ENCODE data around the gene SPATA46. TPM values are rescaled to one million over a fixed set of nuclear protein-coding genes. Genes with fewer than 3 reads are reported as not detected.

SPATA46 gene
- total and polyA plus RNA-seq, 12 donors: not detected

DNA sequence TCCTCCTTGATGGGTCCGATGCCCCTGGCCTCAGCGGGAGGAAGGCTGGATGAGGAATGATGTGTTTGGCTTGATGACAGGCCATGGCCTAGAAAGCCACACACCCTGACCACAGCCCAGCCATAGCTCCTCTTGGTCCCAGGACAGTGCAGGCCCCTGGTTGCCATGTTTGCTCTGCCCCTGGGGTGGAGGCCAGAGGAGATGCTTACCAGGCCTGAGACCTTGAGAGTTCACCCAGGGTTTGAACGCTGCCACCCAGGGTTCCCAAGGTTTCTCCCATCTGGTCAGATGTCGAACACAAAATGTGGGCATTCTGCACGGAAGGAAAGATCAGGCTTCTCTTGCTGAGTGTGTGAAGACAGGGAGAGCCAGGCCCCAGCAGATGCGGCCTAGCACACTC, 7.5 kb upstream of the SPATA46 start:
- peak in 1 of 7 donors; percentile 28 for DNase-seq
- no peaks in the 10 kb centered on the region for H3K27me3 ChIP-seq
- TF ChIP-seq, protein P1, sequence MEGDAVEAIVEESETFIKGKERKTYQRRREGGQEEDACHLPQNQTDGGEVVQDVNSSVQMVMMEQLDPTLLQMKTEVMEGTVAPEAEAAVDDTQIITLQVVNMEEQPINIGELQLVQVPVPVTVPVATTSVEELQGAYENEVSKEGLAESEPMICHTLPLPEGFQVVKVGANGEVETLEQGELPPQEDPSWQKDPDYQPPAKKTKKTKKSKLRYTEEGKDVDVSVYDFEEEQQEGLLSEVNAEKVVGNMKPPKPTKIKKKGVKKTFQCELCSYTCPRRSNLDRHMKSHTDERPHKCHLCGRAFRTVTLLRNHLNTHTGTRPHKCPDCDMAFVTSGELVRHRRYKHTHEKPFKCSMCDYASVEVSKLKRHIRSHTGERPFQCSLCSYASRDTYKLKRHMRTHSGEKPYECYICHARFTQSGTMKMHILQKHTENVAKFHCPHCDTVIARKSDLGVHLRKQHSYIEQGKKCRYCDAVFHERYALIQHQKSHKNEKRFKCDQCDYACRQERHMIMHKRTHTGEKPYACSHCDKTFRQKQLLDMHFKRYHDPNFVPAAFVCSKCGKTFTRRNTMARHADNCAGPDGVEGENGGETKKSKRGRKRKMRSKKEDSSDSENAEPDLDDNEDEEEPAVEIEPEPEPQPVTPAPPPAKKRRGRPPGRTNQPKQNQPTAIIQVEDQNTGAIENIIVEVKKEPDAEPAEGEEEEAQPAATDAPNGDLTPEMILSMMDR (IDR thresholded peaks at IDR 0.05): no peak
- TF ChIP-seq POLR2A (IDR thresholded peaks at IDR 0.05): no peak
- H3K27ac ChIP-seq: no peak overlapping the region
- H3K9me3 ChIP-seq (replicated peaks in 1 of 3): no peaks in the 10 kb centered on the region
- intact Hi-C loops (cut with DNase I): no loop called here
- H3K4me1 ChIP-seq (replicated peaks in 1 of 2): no peaks in the 10 kb centered on the region
- H3K36me3 ChIP-seq (replicated peaks in 1 of 2): no peaks in the 10 kb centered on the region
- WGBS, 4 donors: 84 to 93% (median 91%) methylated on average over 6 of the region's 6 CpGs
- no peak overlapping the region for H3K4me3 ChIP-seq

DNA sequence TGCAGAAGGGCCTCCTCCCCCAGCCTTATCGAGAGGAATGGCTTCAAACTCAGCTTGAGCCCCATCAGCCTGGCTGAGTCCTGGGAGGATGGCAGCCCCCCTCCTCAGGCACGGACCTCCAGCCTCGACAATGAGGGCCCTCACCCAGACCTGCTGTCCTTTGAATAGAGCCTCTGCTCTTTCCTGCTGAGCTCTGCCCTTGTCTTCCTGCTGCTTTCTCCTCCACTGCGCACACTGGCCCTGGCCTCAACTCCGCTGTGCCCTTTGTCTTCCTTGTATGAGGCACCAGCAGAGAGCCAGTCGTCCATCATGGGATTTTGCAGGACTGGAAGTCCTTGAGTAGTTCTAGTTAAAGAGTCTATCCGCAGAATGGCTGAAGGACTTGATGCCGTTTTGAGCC, 6.9 kb upstream of the SPATA46 start:
- no peaks in the 10 kb centered on the region for H3K27me3 ChIP-seq
- no peak overlapping the region for H3K27ac ChIP-seq
- 85 to 92% (median 87%) methylated on average over 7 to 8 of the region's 8 CpGs for WGBS, 4 donors
- intact Hi-C loops (cut with DNase I): no loop called here
- H3K36me3 ChIP-seq (replicated peaks in 1 of 2): no peaks in the 10 kb centered on the region
- no peak for TF ChIP-seq POLR2A (IDR thresholded peaks at IDR 0.05)
- no peak overlapping the region for H3K4me3 ChIP-seq
- no peaks in the 10 kb centered on the region for H3K4me1 ChIP-seq (replicated peaks in 1 of 2)
- no peaks in the 10 kb centered on the region for H3K9me3 ChIP-seq (replicated peaks in 1 of 3)
- DNase-seq: no peak

DNA sequence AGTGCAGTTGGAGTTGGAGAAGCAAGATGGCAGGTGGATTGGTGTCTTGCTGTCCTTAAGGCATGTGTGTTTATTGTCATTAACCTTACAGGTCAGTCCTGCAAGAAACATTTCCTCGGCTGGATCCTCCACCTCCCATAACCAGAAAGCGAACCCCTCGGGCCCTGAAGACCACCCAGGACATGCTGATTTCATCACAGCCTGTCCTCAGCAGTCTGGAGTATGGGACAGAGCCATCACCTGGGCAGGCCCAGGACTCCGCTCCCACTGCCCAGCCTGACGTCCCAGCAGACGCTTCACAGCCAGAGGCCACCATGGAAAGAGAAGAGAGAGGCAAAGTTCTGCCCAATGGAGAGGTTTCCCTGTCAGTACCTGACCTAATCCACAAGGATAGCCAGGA, 6.4 kb upstream of the SPATA46 start:
- WGBS, 4 donors: 85 to 98% (median 94%) methylated on average over 3 to 6 of the region's 6 CpGs

DNA sequence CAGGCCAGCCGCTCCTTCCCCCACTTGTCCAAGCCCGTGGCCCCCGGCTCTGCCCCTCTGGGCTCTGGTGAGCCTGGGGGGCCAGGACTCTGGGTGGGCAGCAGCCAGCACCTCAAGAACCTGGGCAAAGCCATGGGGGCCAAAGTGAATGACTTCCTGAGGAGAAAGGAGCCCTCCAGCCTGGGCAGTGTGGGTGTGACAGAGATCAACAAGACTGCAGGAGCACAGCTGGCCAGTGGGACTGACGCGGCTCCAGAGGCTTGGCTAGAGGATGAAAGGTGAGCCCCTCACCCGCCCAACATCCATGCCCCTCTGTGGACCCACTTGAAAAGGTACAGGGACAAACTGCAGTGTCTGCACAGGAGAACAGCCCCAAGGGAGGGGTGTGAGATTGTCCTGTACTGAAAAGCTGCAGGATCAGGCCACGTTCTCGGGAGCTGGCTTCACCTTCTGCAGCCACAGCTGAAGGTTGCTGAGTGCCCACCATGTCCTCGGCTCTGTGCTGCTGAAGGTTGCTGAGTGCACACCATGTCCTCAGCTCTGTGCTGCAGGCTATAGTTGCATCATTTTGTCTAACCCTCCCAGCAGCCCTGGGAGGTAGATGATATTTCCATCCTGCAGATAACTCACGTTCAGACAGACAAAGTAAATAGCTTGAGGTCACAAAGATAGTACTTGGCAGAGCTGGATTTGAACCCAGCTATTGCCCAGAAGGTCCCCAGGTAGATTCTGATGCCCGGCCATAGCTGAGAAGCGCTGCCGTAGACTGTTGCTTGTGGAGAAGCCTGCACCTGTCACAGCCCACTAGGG, 5.5 kb upstream of the SPATA46 start:
- H3K36me3 ChIP-seq (replicated peaks in 1 of 2): no peaks in the 10 kb centered on the region
- H3K4me3 ChIP-seq: no peak overlapping the region
- no peak overlapping the region for H3K27ac ChIP-seq
- H3K27me3 ChIP-seq: no peaks in the 10 kb centered on the region
- no peaks in the 10 kb centered on the region for H3K9me3 ChIP-seq (replicated peaks in 1 of 3)
- DNase-seq: peak in 1 of 7 donors; percentile 31
- WGBS, 4 donors: 83 to 95% (median 87%) methylated on average over 8 to 13 of the region's 13 CpGs
- TF ChIP-seq POLR2A (IDR thresholded peaks at IDR 0.05): no peak
- TF ChIP-seq, protein P1 (IDR thresholded peaks at IDR 0.05): no peak
- H3K4me1 ChIP-seq (replicated peaks in 1 of 2): no peaks in the 10 kb centered on the region
- intact Hi-C loops (cut with DNase I): no loop called here

More for the DNA sequence above, 6.4 kb upstream of the SPATA46 start:
- H3K9me3 ChIP-seq (replicated peaks in 1 of 3): no peaks in the 10 kb centered on the region
- no peak overlapping the region for H3K27ac ChIP-seq
- intact Hi-C loops (cut with DNase I): no loop called here
- H3K4me3 ChIP-seq: no peak overlapping the region
- no peaks in the 10 kb centered on the region for H3K27me3 ChIP-seq
- peak in 1 of 7 donors; percentile 24 for DNase-seq
- no peaks in the 10 kb centered on the region for H3K36me3 ChIP-seq (replicated peaks in 1 of 2)
- TF ChIP-seq POLR2A (IDR thresholded peaks at IDR 0.05): no peak
- TF ChIP-seq, protein P1 (IDR thresholded peaks at IDR 0.05): no peak
- no peaks in the 10 kb centered on the region for H3K4me1 ChIP-seq (replicated peaks in 1 of 2)

DNA sequence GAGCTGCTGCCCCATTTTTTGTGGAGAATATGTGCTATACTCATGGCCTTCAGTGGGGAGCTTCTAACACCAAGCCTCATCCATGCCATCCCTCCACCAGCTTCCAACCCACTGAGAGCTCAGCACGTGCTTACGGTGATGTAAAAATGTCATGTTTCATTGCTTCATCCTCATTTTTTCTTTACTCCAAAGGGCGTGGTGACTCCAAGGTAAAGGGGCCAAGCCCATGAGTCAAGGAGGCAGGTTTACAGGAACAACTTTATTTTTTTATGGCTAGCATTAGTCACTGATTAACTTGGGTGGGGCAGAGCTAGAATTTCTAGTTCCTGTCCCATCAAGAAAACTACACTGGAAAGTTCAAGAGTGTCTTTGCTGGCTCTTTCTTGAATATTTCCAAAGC, 4.7 kb upstream of the SPATA46 start, which contains the start of gene C1orf226:
TSS of gene C1orf226 (plus strand) at position 346 of the 400 bp plus-strand sequence. CDS start 174 bp downstream, outside the sequence.
- intact Hi-C loops (cut with DNase I): no loop called here
- Histone ChIP-seq H3K4me1 (replicated peaks in 1 of 2) (no peaks in the 10 kb centered on the region), H3K27me3 (no peaks in the 10 kb centered on the region), H3K27ac (no peak within 1 kb of the TSS), H3K4me3 (no peak within 1 kb of the TSS), H3K36me3 (replicated peaks in 1 of 2) (no peaks in the 10 kb centered on the region), H3K9me3 (replicated peaks in 1 of 3) (no peaks in the 10 kb centered on the region)
- 92 to 97% (median 95%) methylated on average over 3 of the region's 3 CpGs for WGBS, 4 donors
- DNase-seq: no peak
- TF ChIP-seq, protein P1 (IDR thresholded peaks at IDR 0.05): no peak
- no peak for TF ChIP-seq POLR2A (IDR thresholded peaks at IDR 0.05)
